OCI-M2 (cell line): ENCODE measurements around the gene SLC1A5.

Experiments used
- DNase-seq: peaks from one replicate; lab custom pipeline; 2025; ENCODE audit not compliant: unreplicated experiment; lab: John Stamatoyannopoulos, UW

SLC1A5 gene

DNA sequence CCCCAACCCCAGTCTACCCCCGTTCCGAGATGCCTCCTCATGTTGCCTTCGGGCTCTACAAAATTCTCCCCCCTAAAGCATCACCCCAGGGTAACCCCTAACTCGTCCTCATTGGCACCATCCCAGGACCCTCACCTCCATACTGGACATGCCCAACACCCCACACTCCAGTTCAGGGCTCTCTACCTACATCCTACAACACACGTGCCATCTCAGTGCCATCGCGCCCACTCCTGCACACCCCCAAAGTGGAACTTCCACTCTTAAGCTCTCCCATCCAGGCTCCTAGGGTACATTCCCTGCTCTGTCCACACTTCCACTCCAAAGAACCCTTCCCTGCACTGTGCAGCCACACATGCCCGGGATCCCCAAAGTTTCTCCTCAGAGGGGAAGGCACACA lies 43.4 kb downstream of the SLC1A5 start:
- DNase-seq = no peak

- DNase-seq = no peak
Observed at GRCh38 chr19:46744005-46744691, 44.2 kb downstream of the SLC1A5 start.

DNA sequence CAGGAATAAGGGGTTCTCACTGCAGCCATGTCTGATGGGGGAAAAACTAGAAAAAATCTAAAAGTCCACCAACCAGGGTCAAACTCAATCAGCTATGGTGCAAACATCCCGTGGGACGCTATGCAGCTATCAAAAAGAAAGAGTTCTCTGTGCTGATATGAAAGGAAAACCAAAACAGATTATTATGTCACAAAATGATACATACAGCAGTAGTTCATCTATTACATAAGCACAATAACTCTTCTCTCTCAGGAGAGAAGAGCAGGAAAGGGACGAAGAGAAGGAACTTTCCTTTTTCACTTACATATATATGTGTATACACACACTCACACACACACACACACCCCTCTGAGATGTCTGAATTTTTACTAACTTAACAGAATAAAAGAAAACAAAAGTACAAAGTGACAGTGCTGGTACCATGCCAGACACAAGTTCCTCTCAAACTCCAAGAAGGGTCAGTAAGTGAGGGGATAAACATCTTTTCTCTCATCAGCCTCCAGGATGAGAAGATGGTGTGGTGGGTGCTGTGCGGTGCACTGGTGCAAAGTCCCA lies 45.4 kb downstream of the SLC1A5 start:
- DNase-seq = no peak

DNA sequence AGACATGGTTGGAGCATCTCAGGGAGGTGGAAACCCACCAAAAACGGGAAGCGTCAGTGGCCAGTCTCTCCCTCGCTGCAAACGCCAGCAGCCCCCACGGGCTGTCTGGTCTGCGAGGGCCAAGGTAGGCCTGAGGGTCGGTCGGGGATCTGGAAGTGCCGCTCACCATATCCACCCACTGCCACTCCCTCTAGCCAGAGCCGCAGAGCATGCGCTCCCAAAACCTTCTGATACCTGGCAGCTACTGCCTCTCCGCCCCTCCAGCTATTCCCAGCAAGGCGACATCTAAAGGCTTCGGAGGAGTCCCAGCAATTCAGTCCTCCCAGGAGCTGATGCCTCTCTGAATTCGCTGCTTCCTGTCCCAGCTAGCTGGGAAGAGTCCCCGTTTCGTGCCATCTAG lies 46.9 kb downstream of the SLC1A5 start:
- DNase-seq = no peak

DNA sequence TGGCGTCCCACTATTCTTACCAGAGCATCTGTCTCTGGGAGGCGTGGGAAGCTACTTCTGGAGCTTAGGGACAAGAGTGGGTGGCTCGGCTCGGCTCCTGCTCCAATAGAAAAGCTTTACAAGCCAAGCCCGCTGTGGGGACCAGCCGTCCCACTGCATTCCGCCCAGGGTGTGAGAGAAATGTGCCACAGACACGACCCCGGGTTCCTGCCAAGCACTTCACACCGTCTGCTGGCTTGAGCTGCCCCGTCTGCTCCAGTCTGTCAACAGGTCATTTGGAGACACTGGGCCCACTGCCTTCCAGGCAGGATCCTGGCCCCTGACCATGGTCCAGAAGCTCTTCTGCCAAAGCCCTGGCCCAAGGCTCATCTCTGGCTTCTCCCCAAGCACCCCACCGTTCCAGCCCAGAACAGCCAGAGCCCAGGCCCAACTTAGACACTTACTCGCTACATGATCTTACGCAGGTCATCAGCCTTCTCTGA lies 49.1 kb downstream of the SLC1A5 start:
- DNase-seq = no peak

DNA sequence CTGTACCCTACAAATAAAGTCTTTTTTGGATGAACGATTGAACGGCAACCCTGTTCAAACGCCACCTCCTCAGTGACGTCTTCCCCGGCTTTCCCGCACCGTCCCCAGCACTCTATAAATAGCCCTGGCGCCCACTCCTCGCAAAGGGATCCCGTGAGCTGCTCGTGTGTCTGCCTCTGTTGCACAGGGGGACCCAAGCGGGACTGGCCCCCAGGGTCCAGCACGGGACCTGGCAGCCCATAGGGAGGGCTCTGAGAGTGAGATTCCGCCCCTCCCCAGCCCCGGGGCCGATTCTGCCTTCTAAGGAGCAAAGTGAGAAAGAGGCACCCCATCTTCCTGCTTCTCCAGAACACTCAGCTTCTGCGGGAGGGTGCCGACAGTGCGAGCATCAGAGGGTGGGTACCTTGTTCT lies 50.6 kb downstream of the SLC1A5 start:
- DNase-seq = no peak

GRCh38 chr19:46737298-46737654 lies 51.1 kb downstream of the SLC1A5 start:
- DNase-seq = peak; percentile 79

DNA sequence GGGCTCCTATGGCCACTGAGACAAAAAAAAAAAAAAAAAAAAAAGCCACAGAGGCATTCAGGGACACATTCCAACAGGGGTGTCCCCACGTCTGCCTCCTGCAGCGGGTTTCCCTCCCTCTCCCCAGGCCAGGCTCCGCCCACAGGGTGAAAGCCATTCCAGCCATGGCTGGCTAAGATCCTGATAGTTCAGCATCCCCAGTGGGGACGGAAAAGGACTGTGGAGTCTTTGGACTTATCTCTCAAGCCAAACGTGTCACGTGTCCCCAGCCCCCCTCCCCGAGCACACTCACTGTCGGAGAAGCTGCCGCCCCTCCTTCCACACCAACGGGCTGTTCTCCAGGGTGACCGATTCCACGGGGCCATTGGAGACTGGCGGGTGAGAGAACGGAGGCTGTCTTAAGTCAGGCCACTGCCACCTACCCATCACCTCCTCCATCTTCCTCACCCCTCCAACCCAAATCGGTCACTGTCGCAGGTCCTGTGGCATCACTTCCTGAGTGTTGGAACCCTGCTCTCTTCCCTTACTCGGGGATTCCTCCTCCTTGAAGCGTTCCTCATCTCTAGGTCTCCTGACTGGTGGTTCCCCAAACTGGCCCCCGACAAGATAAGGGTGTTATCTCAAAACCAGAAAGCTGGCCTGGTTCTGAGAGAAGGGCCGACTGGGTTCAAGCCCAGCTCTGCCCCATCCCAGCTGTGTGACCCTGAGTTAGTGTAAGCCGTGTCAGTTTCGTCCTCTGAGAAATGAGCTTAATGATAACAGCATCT lies 51.7 kb downstream of the SLC1A5 start:
- DNase-seq = peak; percentile 89

- no peak for DNase-seq
Observed at GRCh38 chr19:46733690-46734292, 54.6 kb downstream of the SLC1A5 start.

DNA sequence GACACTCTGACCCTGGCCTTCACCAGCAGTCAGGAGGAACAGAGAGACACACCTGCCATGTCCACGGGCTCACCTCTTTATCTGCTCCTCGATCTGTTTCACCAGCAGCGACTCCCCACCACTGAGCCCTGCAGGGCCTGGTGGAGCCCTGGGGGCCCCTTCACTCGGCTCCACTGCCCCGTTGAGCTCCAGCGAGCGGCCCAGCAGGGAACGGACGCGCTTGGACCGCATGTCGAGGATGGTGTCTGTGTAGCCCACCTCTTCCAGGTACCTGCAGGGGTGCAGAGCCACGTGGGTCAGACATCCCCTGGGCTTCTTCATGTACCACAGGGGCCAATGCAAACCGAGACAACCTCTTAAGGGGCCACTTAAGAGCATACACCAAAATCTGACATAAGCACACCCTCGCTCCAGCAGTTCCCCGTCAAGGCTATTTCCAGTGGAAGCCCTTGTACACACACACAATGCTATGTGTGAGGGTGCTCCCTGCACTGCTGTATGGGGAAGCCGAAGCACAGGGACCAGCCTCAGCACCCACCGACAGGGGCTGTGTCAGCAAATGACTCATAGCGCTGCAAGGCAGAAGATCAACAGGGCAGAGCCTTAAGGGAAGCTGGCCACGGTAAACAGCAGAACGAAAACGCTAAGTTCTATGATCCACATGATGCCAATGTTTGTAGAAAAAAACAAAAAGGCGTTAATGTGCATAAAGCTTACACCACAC lies 55.3 kb downstream of the SLC1A5 start:
- no peak for DNase-seq

GRCh38 chr19:46732172-46732938 lies 56.0 kb downstream of the SLC1A5 start:
- no peak for DNase-seq

GRCh38 chr19:46731584-46731983 lies 56.8 kb downstream of the SLC1A5 start:
- no peak for DNase-seq

GRCh38 chr19:46731007-46731501 lies 57.3 kb downstream of the SLC1A5 start:
- no peak for DNase-seq

DNA sequence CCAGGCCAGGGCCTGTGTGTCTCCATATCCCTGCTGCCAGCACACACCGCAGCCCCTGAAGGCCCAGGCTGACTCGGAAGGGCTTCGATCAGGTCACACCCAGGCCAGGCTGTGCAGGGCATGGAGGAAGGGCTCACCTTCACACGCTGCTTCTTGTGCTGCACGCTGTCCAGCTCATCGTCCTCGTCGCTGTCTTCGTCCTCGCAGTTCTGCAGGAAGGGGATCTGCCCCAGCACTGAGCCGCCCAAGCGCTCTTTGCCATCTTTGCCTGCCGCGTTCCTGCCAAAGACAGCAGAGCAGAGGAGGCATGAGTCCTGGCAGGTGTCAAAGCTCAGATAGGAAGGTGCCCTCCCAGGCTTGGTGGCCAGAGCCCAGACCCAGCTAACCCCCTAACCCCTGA lies 57.8 kb downstream of the SLC1A5 start:
- no peak for DNase-seq

- DNase-seq = no peak
Observed at GRCh38 chr19:46730187-46730586, 58.2 kb downstream of the SLC1A5 start.

DNA sequence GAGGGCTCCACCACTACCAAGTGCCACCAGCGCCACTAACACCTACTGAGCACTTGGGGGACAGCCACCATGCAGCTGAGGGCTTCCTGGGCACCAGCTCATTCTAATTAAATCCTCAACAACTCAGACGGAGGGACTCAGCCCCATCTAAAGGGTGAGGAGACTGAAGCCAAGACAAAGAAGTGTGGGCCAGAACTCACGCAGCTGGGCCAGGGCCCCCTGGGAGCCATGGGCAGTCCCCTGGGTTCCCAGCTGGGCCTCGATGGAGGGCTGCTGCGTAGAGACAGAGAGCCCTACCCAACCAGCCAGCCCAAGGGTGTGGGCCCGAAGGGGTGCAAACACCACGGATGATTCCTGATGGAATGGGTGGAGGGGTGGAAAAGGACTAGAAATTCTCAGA lies 58.7 kb downstream of the SLC1A5 start:
- DNase-seq = no peak

DNA sequence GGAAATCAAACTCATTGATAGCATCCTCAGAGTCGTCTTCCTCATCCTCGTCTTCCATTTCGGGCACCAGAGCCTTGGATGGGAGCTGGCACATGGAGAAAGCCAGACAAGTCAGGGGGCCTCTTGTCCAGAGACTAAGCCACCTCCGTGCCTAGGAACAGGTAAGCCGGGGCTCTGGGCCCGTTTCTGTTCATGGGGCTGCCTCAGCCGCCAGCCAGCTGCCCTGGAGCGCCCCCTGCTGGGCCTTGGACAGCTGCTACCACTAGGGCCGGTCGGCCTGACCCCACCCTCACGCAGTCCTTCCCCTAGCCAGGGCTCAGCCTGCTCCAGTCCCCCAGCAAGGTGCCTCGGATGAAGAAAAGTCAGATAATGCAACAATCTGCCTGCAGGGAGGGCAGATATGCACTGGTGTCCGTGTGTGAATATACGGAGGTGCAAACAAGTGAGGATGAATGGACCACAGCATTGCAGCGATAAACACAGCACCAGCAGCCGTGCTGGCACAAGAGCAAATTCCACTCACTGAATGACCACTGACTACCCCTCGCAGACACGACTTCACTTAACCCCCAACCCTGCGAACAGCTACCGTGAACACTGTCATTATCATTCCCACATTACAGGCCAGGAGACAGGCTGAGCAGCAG lies 59.6 kb downstream of the SLC1A5 start:
- no peak for DNase-seq

GRCh38 chr19:46728208-46728607 lies 60.2 kb downstream of the SLC1A5 start:
- no peak for DNase-seq

DNA sequence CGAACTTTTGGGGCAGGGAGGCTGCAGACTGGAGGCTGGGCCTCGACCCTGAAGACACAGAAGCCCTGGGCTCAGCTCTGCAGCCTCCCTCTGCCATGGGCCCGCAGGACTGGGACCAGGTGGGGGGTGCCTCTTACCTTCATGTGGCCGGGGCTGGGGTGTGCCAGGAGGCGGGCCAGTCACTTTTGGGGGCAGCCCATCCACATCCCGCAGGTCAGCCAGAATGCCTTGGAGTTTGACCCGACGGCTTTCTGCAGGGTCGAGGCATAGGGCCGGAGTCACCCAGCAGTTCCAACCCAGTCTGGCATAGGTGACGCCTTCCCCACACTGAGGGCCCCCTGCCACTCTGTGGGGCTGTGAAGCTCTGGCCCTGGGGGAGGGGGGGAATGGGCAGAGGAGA lies 60.6 kb downstream of the SLC1A5 start:
- no peak for DNase-seq

GRCh38 chr19:46726971-46727501 lies 61.4 kb downstream of the SLC1A5 start:
- DNase-seq = no peak
